ENCODE measurements around the gene SH3GL1. TPM values are rescaled to one million over a fixed set of nuclear protein-coding genes. Genes with fewer than 3 reads are reported as not detected.

The SH3GL1 gene
- total RNA-seq, 1 donor from 2014 or later: 61.4 TPM

- intact Hi-C loops (cut with DNase I): no loop called here
- Histone ChIP-seq H3K4me3 (no peak overlapping the region), H3K27ac (no peak overlapping the region), H3K36me3 (peaks cover 45 to 50% of the 10 kb centered on the region in 2 donors), H3K27me3 (no peaks in the 10 kb centered on the region), H3K4me1 (peaks cover 0 to 7% of the 10 kb centered on the region in 2 donors), H3K9me3 (no peaks in the 10 kb centered on the region)
- TF ChIP-seq, protein P1, sequence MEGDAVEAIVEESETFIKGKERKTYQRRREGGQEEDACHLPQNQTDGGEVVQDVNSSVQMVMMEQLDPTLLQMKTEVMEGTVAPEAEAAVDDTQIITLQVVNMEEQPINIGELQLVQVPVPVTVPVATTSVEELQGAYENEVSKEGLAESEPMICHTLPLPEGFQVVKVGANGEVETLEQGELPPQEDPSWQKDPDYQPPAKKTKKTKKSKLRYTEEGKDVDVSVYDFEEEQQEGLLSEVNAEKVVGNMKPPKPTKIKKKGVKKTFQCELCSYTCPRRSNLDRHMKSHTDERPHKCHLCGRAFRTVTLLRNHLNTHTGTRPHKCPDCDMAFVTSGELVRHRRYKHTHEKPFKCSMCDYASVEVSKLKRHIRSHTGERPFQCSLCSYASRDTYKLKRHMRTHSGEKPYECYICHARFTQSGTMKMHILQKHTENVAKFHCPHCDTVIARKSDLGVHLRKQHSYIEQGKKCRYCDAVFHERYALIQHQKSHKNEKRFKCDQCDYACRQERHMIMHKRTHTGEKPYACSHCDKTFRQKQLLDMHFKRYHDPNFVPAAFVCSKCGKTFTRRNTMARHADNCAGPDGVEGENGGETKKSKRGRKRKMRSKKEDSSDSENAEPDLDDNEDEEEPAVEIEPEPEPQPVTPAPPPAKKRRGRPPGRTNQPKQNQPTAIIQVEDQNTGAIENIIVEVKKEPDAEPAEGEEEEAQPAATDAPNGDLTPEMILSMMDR (IDR thresholded peaks at IDR 0.05): no peak
- DNase-seq (ENCODE audit: low spot score in 2 of 2): no peak
Observed at GRCh38 chr19:4443966-4444764, 43.8 kb upstream of the SH3GL1 start.

DNA sequence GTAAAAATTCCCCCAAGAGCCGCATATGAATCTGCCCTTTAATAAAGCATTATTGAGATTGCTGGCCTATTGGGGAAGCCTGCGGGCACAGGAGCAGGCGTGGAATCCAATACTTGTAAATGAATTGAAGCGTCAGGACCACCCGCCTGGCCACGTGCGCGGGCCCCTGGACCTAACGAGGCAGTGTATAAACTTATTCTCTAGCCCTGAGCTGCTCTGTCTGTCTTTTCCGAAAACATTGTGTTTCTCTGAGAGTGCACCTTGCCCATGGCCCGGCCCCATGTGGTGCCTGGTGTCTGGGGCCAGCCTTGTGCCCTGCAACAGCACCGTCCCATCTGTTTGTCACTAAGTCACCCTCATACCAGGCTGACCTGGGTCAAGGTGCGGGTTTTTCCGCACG, 42.8 kb upstream of the SH3GL1 start:
- no peak overlapping the region for H3K4me3 ChIP-seq
- no peaks in the 10 kb centered on the region for H3K4me1 ChIP-seq
- peaks cover 37 to 40% of the 10 kb centered on the region in 2 donors for H3K36me3 ChIP-seq
- intact Hi-C loops (cut with DNase I): no loop called here
- TF ChIP-seq, protein P1 (IDR thresholded peaks at IDR 0.05): no peak
- H3K27me3 ChIP-seq: no peaks in the 10 kb centered on the region
- no peak overlapping the region for H3K27ac ChIP-seq
- DNase-seq (ENCODE audit: low spot score in 2 of 2): no peak
- no peaks in the 10 kb centered on the region for H3K9me3 ChIP-seq

DNA sequence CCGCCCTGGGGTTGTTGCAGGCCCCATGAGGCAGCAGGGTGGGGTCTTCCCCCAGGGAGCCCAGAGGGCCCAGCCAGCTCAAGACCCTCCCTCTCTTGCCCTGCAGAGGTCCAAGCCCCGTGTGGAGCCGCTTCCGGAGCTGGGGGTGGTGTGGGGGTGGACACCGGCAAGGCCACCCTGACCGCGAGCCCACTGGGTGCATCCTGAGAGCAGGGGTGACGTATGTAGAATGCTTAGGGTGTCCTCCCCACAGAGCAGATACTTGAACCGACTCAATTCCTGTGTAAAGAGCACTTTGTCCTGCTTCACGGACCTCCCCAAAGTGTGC, 42.4 kb upstream of the SH3GL1 start:
- TF ChIP-seq, protein P1 (IDR thresholded peaks at IDR 0.05): no peak
- Histone ChIP-seq H3K36me3 (peaks cover 33 to 36% of the 10 kb centered on the region in 2 donors), H3K4me3 (no peak overlapping the region), H3K4me1 (no peaks in the 10 kb centered on the region), H3K9me3 (no peaks in the 10 kb centered on the region), H3K27me3 (no peaks in the 10 kb centered on the region), H3K27ac (no peak overlapping the region)
- no peak for DNase-seq (ENCODE audit: low spot score in 2 of 2)
- intact Hi-C loops (cut with DNase I): no loop called here

DNA sequence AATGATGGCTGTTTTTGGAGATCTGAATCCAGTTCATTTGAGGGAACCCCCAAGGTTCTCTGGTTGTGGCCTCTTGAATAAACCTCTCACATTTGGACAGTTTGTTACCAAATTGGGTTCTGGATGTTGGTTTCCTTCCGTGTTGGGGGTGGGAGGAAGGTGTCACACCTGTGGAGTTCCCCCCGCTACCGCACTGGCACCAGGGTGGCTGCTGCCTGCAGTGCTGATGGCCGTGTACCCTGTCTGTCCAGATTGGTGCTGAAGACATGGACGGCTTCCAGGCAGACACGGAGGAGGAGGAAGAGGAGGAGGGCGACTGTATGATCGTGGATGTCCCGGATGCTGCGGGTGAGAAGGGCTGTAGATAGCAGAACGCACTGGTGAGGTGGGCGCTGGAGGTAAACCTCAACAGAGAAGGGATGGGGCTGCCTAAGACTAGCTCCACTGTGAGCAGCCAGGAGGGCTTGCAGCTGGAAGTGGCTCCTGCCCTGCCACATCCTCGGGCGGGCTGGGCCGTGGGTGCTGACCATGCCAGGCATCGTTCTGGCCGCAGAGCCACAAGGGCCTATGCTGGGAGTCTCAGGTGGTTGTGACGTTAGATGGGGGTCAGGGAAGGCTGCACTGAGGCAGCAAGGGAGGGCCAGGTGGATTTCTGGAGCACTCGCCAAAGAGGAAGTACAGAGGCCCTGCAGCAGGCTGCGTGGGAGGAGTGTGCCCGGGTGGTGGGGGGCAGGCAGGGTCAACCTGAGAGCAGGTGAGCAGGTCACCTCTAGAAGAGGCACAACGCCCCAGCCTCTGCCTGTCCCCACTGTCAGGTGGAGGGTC, 41.9 kb upstream of the SH3GL1 start:
- Histone ChIP-seq H3K4me3 (no peak overlapping the region), H3K4me1 (no peaks in the 10 kb centered on the region), H3K36me3 (peaks cover 27 to 30% of the 10 kb centered on the region in 2 donors), H3K27me3 (no peaks in the 10 kb centered on the region), H3K27ac (no peak overlapping the region), H3K9me3 (no peaks in the 10 kb centered on the region)
- TF ChIP-seq, protein P1 (IDR thresholded peaks at IDR 0.05): no peak
- DNase-seq (ENCODE audit: low spot score in 2 of 2): no peak
- intact Hi-C loops (cut with DNase I): no loop called here

- no peak for DNase-seq (ENCODE audit: low spot score in 2 of 2)
- Histone ChIP-seq H3K9me3 (no peaks in the 10 kb centered on the region), H3K36me3 (peaks cover 0 to under 1% of the 10 kb centered on the region in 2 donors), H3K27ac (no peak overlapping the region), H3K4me1 (no peaks in the 10 kb centered on the region), H3K27me3 (no peaks in the 10 kb centered on the region), H3K4me3 (no peak overlapping the region)
- intact Hi-C loops (cut with DNase I): no loop called here
- TF ChIP-seq, protein P1 (IDR thresholded peaks at IDR 0.05): no peak
Observed at GRCh38 chr19:4439243-4439642, 38.9 kb upstream of the SH3GL1 start.
